GDM1 (cell line): ENCODE data around the gene A1CF.
"Not testable (repeated sequence)": the region's sequence is repeated elsewhere in the genome, so short reads cannot be mapped to it uniquely, and the experiment has no call there.

Experiments
- DNase-seq: peaks from one replicate; lab custom pipeline; 2025; lab: John Stamatoyannopoulos, UW

A1CF gene

GRCh38 chr10:50885097-50885859 is at the start of gene A1CF:
TSS of gene A1CF (minus strand) at chr10:50885627. CDS start at chr10:50859940, 25,687 bp downstream.
- DNase-seq, result no peak

- DNase-seq, result no peak
Observed at GRCh38 chr10:50931948-50932431, 46.6 kb upstream of the A1CF start.

- DNase-seq, result no peak
Observed at GRCh38 chr10:50929670-50930069, 44.2 kb upstream of the A1CF start.

- no peak for DNase-seq
Observed at GRCh38 chr10:50928190-50928552, 42.7 kb upstream of the A1CF start.

GRCh38 chr10:50927522-50928189 is 42.2 kb upstream of the A1CF start:
- no peak for DNase-seq

- DNase-seq, result not testable (repeated sequence)
Observed at GRCh38 chr10:50923471-50923870, 38.0 kb upstream of the A1CF start.

GRCh38 chr10:50919010-50919409 is 33.6 kb upstream of the A1CF start:
- no peak for DNase-seq

GRCh38 chr10:50918529-50918928 is 33.1 kb upstream of the A1CF start:
- DNase-seq, result no peak

- DNase-seq, result no peak
Observed at GRCh38 chr10:50917486-50917885, 32.1 kb upstream of the A1CF start.

- no peak for DNase-seq
Observed at GRCh38 chr10:50909334-50910014, 24.0 kb upstream of the A1CF start.

- no peak for DNase-seq
Observed at GRCh38 chr10:50908366-50908765, 22.9 kb upstream of the A1CF start.

- not testable (repeated sequence) for DNase-seq
Observed at GRCh38 chr10:50905797-50906196, 20.4 kb upstream of the A1CF start.

- DNase-seq, result no peak
Observed at GRCh38 chr10:50896721-50897120, 11.3 kb upstream of the A1CF start.

- no peak for DNase-seq
Observed at GRCh38 chr10:50894312-50894711, 8.9 kb upstream of the A1CF start.

- no peak for DNase-seq
Observed at GRCh38 chr10:50892467-50892866, 7.0 kb upstream of the A1CF start.

GRCh38 chr10:50884302-50884701 is 1.1 kb downstream of the A1CF start:
- DNase-seq, result no peak

GRCh38 chr10:50883629-50884028 is 1.8 kb downstream of the A1CF start:
- DNase-seq, result no peak

- no peak for DNase-seq
Observed at GRCh38 chr10:50882540-50882983, 2.9 kb downstream of the A1CF start.

- not testable (repeated sequence) for DNase-seq
Observed at GRCh38 chr10:50881046-50881445, 4.4 kb downstream of the A1CF start.

GRCh38 chr10:50876429-50876828 is 9.0 kb downstream of the A1CF start:
- DNase-seq, result no peak

- DNase-seq, result no peak
Observed at GRCh38 chr10:50874723-50875122, 10.7 kb downstream of the A1CF start.

GRCh38 chr10:50866317-50866716 is 19.1 kb downstream of the A1CF start:
- no peak for DNase-seq

GRCh38 chr10:50862719-50863118 is 22.7 kb downstream of the A1CF start:
- no peak for DNase-seq
